WERI-Rb-1 (cell line): ENCODE measurements around the gene FAM200C.
A peak's percentile ranks its signal among the peaks of the same experiment; 100 is the strongest.

ENCODE experiments used
- DNase-seq: peaks from one replicate; pipeline ENCODE4 v3.0.0-alpha.2; 2020
- H3K27ac ChIP-seq: fragments of 250-450 bp; sonication (Bioruptor Pico); 2 replicates; pipeline ENCODE4 v1.5.1; 2020; ENCODE audit warnings: mild to moderate bottlenecking, moderate library complexity
- H3K27me3 ChIP-seq: fragments of 250-450 bp; sonication (Bioruptor Pico); 2 replicates; pipeline ENCODE4 v1.5.1; 2021; ENCODE audit warnings: mild to moderate bottlenecking, low read depth, moderate library complexity; ENCODE audit not compliant: insufficient read depth, severe bottlenecking
- H3K36me3 ChIP-seq: fragments of 250-450 bp; sonication (Bioruptor Pico); 2 replicates; pipeline ENCODE4 v1.5.1; 2020; ENCODE audit warnings: mild to moderate bottlenecking, moderate library complexity
- H3K4me3 ChIP-seq: 2 replicates; pipeline ENCODE4 v1.5.1; 2011; ENCODE audit warnings: low read depth, mild to moderate bottlenecking, control low read depth, low read length
- H3K9me3 ChIP-seq: fragments of 250-450 bp; sonication (Bioruptor Pico); 2 replicates; pipeline ENCODE4 v1.5.1; 2021; ENCODE audit warnings: mild to moderate bottlenecking, moderate library complexity; ENCODE audit not compliant: severe bottlenecking
- TF ChIP-seq, protein P1 (sequence below): IDR thresholded peaks from 2 replicates; pipeline ENCODE4 v1.5.1; 2011; ENCODE audit warnings: low read depth, mild to moderate bottlenecking, control low read depth, inconsistent platforms, low read length

Gene FAM200C

DNA sequence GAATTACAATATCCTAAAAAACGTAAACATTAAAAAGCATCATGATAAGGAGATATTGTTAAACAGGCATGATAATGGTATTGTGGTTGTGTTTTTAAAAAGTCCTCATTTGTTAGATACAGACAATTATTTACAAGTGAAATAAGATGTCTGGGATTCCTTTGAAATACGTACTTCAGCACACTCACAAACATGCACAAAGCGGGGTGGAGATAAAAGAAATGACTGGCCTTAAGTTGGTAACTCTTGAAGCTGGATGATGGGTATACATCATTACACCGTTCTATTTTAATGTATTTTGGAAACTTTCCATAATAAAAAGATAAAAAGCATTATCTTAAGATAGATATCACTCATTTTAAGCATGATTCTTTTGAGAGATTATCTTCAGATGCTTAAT is 1.0 kb downstream of the FAM200C start:
- H3K9me3 ChIP-seq: no peaks in the 10 kb centered on the region
- peaks cover 22% of the 10 kb centered on the region for H3K36me3 ChIP-seq
- TF ChIP-seq, protein P1, sequence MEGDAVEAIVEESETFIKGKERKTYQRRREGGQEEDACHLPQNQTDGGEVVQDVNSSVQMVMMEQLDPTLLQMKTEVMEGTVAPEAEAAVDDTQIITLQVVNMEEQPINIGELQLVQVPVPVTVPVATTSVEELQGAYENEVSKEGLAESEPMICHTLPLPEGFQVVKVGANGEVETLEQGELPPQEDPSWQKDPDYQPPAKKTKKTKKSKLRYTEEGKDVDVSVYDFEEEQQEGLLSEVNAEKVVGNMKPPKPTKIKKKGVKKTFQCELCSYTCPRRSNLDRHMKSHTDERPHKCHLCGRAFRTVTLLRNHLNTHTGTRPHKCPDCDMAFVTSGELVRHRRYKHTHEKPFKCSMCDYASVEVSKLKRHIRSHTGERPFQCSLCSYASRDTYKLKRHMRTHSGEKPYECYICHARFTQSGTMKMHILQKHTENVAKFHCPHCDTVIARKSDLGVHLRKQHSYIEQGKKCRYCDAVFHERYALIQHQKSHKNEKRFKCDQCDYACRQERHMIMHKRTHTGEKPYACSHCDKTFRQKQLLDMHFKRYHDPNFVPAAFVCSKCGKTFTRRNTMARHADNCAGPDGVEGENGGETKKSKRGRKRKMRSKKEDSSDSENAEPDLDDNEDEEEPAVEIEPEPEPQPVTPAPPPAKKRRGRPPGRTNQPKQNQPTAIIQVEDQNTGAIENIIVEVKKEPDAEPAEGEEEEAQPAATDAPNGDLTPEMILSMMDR: no peak
- no peak for DNase-seq
- H3K27ac ChIP-seq: no peak overlapping the region; the same call in 1 of the 2 replicates
- H3K27me3 ChIP-seq: no peaks in the 10 kb centered on the region
- peak overlapping the region; percentile 91 for H3K4me3 ChIP-seq

GRCh38 chr5:160397492-160397891 is 2.4 kb downstream of the FAM200C start:
- Histone ChIP-seq H3K27me3 (no peaks in the 10 kb centered on the region), H3K27ac (no peak overlapping the region), H3K9me3 (no peaks in the 10 kb centered on the region), H3K4me3 (no peak overlapping the region), H3K36me3 (peaks cover 12% of the 10 kb centered on the region)
- DNase-seq: no peak
- TF ChIP-seq, protein P1: no peak

- no peak for DNase-seq
- no peaks in the 10 kb centered on the region for H3K36me3 ChIP-seq
- no peaks in the 10 kb centered on the region for H3K27me3 ChIP-seq
- no peak overlapping the region for H3K27ac ChIP-seq
- TF ChIP-seq, protein P1: no peak
- H3K4me3 ChIP-seq: no peak overlapping the region
- no peaks in the 10 kb centered on the region for H3K9me3 ChIP-seq
These were observed 4.7 kb downstream of the FAM200C start for GRCh38 chr5:160395111-160395510.

- DNase-seq: no peak
- no peak overlapping the region for H3K4me3 ChIP-seq
- no peak overlapping the region for H3K27ac ChIP-seq
- TF ChIP-seq, protein P1: 0 out of 2 replicates have a peak, but pooled peaks have one; percentile 12
- H3K36me3 ChIP-seq: no peaks in the 10 kb centered on the region
- no peaks in the 10 kb centered on the region for H3K27me3 ChIP-seq
- no peaks in the 10 kb centered on the region for H3K9me3 ChIP-seq
These were observed 8.8 kb downstream of the FAM200C start for GRCh38 chr5:160390787-160391696.

DNA sequence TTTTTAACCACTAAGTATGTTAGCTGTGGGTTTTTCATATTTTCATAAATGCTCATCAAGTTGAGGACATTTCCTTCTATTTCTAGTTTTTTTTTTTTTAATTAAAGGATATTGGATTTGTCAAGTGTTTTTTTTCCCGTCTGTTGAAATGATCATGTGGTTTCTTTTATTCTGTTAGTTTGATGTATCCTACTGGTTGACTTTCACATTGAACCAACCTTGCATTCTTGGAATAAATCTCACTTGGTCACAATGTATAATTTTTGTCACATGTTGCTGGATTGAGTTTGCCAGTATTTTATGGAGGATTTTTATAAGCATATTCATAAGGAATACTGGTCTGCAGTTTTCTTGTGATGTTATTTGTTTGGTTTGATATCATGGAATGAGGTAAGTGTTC is 12.4 kb downstream of the FAM200C start:
- no peaks in the 10 kb centered on the region for H3K9me3 ChIP-seq
- H3K36me3 ChIP-seq: no peaks in the 10 kb centered on the region
- no peaks in the 10 kb centered on the region for H3K27me3 ChIP-seq
- no peak for DNase-seq
- TF ChIP-seq, protein P1: no peak
- no peak overlapping the region for H3K27ac ChIP-seq
- no peak overlapping the region for H3K4me3 ChIP-seq

- H3K9me3 ChIP-seq: no peaks in the 10 kb centered on the region
- H3K36me3 ChIP-seq: no peaks in the 10 kb centered on the region
- TF ChIP-seq, protein P1: no peak
- H3K4me3 ChIP-seq: no peak overlapping the region
- H3K27ac ChIP-seq: no peak overlapping the region
- DNase-seq: no peak
- H3K27me3 ChIP-seq: no peaks in the 10 kb centered on the region
These were observed 14.4 kb downstream of the FAM200C start for GRCh38 chr5:160385496-160385895.
